Immature natural killer cell (primary cell): ENCODE data around the gene UST. TPM values are rescaled to one million over a fixed set of nuclear protein-coding genes. Genes with fewer than 3 reads are reported as not detected.
"Not testable (repeated sequence)": the region's sequence is repeated elsewhere in the genome, so short reads cannot be mapped to it uniquely, and the experiment has no call there.

Experiments
- DNase-seq, 3 donors: peaks; one replicate each; pipeline ENCODE4 v3.0.0; 2022; ENCODE audit warnings: mixed read lengths in 1 of 3
- H3K27ac Mint-ChIP-seq, 6 donors: one replicate each; pipeline ENCODE4 v1.8.0; 2020; ENCODE audit warnings: mixed read lengths in 6 of 6, mild to moderate bottlenecking in 5 of 6, inconsistent platforms in 4 of 6, moderate library complexity in 3 of 6
- H3K27me3 Mint-ChIP-seq, 3 donors: one replicate each; pipeline ENCODE4 v1.8.0; 2020 to 2021; ENCODE audit warnings: low read depth in 3 of 3, mild to moderate bottlenecking in 3 of 3, mixed read lengths in 3 of 3, moderate library complexity in 3 of 3, inconsistent platforms in 1 of 3
- H3K36me3 Mint-ChIP-seq, 3 donors: one replicate each; pipeline ENCODE4 v1.8.0; 2020; ENCODE audit warnings: mixed read lengths in 3 of 3, inconsistent platforms in 2 of 3, mild to moderate bottlenecking in 2 of 3
- H3K4me1 Mint-ChIP-seq, 2 donors: one replicate each; pipeline ENCODE4 v1.8.0; 2020; ENCODE audit warnings: inconsistent platforms in 2 of 2, mild to moderate bottlenecking in 2 of 2, mixed read lengths in 2 of 2, moderate library complexity in 1 of 2
- H3K4me3 Mint-ChIP-seq, 5 donors: one replicate each; pipeline ENCODE4 v1.8.0; 2020; ENCODE audit warnings: mild to moderate bottlenecking in 5 of 5, mixed read lengths in 5 of 5, inconsistent platforms in 3 of 5, moderate library complexity in 3 of 5
- H3K9me3 Mint-ChIP-seq, 6 donors: one replicate each; pipeline ENCODE4 v1.8.0; 2020; ENCODE audit warnings: mild to moderate bottlenecking in 6 of 6, mixed read lengths in 6 of 6, inconsistent platforms in 4 of 6, moderate library complexity in 3 of 6
- polyA plus RNA-seq, 3 donors: library from polyadenylated mRNA; unstranded; fragments of 300-500 nt; fragmentation: Illumina TruSeq; gene quantifications; one replicate each; pipeline ENCODE4 v1.2.3, GENCODE V29; 2021

UST gene
- polyA plus RNA-seq, 3 donors from 2014 or later = 3.7 to 6.9 (median 6.3) TPM

- Mint-ChIP-seq H3K9me3 (no peaks in the 10 kb centered on the region), H3K4me3 (peak overlapping the region; percentile 78 to 90 (median 85)), H3K36me3 (no peaks in the 10 kb centered on the region), H3K27ac (peak overlapping the region; percentile 90 to 99 (median 94)), H3K4me1 (peaks cover 76 to 80% of the 10 kb centered on the region in 2 donors), H3K27me3 (peaks cover 17 to 30% (median 20%) of the 10 kb centered on the region in 3 donors)
- no peak for DNase-seq
These were observed 15.4 kb downstream of the UST start for GRCh38 chr6:148762231-148762630.

DNA sequence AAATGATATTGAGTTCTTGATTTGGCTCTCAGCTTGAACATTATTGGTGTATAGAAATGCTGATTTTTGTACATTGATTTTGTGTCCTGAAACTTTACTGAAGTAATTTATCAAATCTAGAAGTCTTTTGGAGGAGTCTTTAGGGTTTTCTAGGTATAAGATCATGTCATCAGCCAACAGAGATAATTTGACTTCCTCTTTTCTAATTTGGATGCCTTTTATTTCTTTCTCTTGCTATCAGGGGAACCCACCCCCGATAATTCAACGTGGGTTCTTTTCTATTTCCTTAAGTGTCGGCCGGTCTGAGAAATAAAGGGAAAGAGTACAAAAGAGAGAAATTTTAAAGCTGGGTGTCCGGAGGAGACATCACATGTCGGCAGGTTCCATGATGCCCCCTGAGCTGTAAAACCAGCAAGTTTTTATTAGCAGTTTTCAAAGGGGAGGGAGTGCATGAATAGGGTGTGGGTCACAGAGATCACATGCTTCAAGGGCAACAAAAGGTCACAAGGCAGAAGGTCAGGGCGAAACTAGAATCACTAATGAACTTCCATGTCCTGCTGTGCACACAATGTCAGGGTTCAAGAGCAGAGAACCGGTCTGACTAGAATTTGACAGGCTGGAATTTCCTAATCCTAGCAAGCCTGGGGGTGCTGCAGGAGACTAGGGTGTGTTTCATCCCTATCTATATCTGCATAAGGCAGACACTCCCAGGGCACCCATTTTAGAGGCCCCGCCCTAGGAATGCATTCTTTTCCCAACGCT is 17.6 kb downstream of the UST start:
- not testable (repeated sequence) for DNase-seq, H3K36me3 Mint-ChIP-seq, H3K9me3 Mint-ChIP-seq, H3K4me3 Mint-ChIP-seq
- Mint-ChIP-seq H3K4me1 (peaks cover 63 to 66% of the 10 kb centered on the region in 2 donors), H3K27ac (peak overlapping the region in 1 of 6 donors; percentile 31), H3K27me3 (peaks cover 14 to 26% (median 17%) of the 10 kb centered on the region in 3 donors)

DNA sequence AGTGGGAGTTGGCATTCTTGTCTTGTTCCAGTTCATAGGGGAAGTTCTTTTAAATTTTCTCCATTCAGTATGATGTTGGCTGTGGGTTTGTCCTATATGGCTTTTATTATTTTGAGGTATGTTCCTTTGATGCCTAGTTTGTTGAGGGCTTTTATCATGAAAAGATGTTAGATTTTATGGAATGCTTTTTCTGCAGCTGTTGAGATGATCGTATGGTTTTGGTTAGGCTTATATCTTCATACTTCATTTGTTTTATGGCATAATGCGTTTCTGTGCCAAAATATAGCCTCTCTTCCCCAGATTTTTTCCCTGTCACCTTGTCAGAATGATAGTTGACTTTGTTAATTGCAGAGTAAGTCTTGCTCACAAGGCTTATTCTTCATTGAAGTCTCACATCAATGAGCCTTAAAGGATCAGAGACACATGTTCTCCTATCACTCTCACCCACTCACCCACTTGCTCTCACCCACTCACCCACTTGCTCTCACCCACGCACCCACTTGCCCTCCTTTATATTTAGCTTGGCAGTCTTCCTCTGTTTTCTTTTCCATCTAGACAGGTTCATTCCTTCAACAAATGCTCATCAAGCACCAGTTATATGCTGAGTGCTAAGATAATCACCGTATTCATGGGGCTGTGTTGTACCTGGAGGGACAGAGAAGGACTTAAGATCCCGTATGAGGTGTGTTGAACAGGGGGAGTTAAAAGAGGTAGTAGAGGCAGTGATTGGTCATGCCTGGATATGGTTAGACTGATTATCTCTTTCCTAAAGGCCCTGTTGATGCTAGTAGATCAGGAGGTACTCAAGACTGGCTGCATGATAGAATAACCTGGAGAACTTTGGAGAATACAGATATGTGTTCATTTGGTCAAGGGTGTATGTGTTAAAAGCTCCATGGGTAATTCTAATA is 19.3 kb downstream of the UST start:
- Mint-ChIP-seq H3K4me1 (peaks cover 63 to 66% of the 10 kb centered on the region in 2 donors), H3K27ac (peak overlapping the region in 1 of 6 donors; percentile 4), H3K27me3 (peaks cover 7 to 10% (median 7%) of the 10 kb centered on the region in 3 donors), H3K9me3 (no peaks in the 10 kb centered on the region), H3K4me3 (peak overlapping the region in 1 of 5 donors; percentile 1), H3K36me3 (no peaks in the 10 kb centered on the region)
- DNase-seq = no peak

DNA sequence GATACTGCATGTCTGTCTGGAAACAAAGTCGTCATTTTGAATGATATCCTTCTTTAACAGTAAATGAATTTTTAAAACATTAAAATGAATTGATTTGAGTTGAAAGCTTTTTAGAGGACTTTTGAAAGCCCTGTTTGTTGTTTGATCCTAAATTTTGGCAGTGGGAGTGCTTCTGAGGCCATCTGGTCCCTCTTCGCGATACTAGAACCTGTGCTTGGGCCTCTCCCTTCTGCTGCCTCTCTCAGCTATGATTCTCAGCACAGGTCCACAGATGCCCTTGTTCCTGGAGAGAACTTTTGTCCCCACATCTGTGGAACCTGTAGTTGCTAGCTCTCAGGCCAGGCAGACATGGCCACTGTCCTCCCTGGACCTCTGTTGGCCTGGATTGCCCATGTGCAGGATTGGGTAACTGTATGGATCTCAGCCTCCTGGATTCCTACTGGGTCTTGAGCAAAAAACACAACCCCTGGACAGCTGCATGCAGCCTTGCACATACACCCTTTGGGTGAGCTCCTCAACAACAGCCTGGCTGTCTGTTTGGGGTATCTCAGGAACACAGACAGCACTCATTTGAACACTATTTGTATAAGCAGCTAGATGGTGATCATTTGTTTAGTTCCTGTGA is 21.9 kb downstream of the UST start:
- Mint-ChIP-seq H3K9me3 (no peaks in the 10 kb centered on the region), H3K27me3 (peaks cover 0 to 4% (median 2%) of the 10 kb centered on the region in 3 donors), H3K27ac (no peak overlapping the region), H3K36me3 (no peaks in the 10 kb centered on the region), H3K4me3 (no peak overlapping the region), H3K4me1 (peaks cover 55 to 57% of the 10 kb centered on the region in 2 donors)
- DNase-seq = no peak

GRCh38 chr6:148769304-148769968 is 22.6 kb downstream of the UST start:
- no peak for DNase-seq
- H3K4me3 Mint-ChIP-seq = no peak overlapping the region
- H3K4me1 Mint-ChIP-seq = peaks cover 51 to 57% of the 10 kb centered on the region in 2 donors
- no peaks in the 10 kb centered on the region for H3K36me3 Mint-ChIP-seq
- H3K9me3 Mint-ChIP-seq = no peaks in the 10 kb centered on the region
- H3K27ac Mint-ChIP-seq = peak overlapping the region in 1 of 6 donors; percentile 61
- peaks cover 0 to 4% (median 1%) of the 10 kb centered on the region in 3 donors for H3K27me3 Mint-ChIP-seq

DNA sequence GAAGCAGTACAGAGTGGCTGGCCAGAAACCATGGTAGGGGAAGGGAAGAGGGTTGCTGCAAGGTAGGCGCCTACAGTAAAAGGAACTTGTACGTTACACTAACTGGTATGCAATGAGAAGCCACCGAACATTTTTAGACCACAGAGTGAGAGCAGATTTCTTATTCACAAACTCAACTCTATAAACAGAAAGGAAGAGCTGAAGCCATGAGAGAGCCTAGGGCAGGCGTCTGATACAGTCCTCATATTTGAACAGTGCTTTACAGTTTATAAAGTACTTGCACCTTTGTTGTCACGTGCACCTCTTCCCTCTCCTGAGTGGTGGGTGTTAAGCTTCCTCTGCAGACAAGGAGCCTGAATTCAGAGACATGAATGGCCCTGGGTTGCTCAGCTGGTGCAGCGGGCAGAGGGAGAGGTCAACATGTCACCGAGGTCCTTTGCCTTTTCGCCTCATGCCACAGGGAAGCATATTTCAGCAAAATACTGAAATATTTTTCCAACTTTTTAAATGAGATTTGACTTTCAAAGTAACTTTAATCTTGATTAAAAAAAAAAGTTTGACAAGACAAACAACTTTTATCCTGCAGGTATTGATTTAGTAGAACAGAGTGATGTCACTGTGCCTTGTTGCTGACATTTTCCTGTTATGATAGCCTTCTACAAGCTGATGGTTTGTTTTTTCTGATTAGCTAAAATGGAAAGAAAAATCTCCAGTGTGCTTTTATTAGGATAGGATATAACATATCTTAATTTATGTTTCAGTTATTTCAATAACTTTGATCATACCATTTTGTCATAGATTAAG is 23.8 kb downstream of the UST start:
- Mint-ChIP-seq H3K4me3 (peak overlapping the region; percentile 51 to 77 (median 69)), H3K36me3 (no peaks in the 10 kb centered on the region), H3K27ac (peak overlapping the region in 5 of 6 donors; percentile 21 to 77 (median 61)), H3K4me1 (peaks cover 51 to 58% of the 10 kb centered on the region in 2 donors), H3K9me3 (no peaks in the 10 kb centered on the region), H3K27me3 (peaks cover 0 to 4% (median 1%) of the 10 kb centered on the region in 3 donors)
- DNase-seq = no peak

DNA sequence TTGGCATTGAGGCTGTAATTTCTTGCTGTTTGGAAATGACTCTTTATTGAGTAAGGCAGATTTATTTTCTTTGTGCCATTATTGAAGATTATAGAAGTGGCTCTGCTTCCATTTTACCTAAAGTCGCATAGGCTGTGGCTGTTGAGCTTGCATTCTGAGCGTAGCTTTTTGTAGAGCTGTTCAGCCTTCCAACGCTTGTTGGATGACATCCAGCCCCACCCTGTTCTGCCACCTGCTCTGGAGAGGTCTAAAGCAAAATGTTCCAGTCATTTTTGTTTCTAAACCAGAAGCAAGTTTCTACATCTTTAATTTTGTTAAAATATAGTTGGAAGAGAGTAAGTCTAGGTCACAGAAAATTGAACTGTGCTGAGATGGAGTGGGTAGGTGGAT is 24.4 kb downstream of the UST start:
- H3K27me3 Mint-ChIP-seq = peaks cover 0 to 4% (median 1%) of the 10 kb centered on the region in 3 donors
- H3K4me1 Mint-ChIP-seq = peaks cover 48 to 56% of the 10 kb centered on the region in 2 donors
- no peak for DNase-seq
- peak overlapping the region in 4 of 5 donors; percentile 22 to 69 (median 51) for H3K4me3 Mint-ChIP-seq
- H3K9me3 Mint-ChIP-seq = no peaks in the 10 kb centered on the region
- no peaks in the 10 kb centered on the region for H3K36me3 Mint-ChIP-seq
- peak overlapping the region in 3 of 6 donors; percentile 21 to 61 (median 49) for H3K27ac Mint-ChIP-seq

- Mint-ChIP-seq H3K36me3 (no peaks in the 10 kb centered on the region), H3K27ac (peak overlapping the region in 4 of 6 donors; percentile 2 to 75 (median 29)), H3K4me3 (peak overlapping the region; percentile 21 to 69 (median 48)), H3K9me3 (no peaks in the 10 kb centered on the region), H3K27me3 (peaks cover 2 to 4% (median 2%) of the 10 kb centered on the region in 3 donors), H3K4me1 (peaks cover 52 to 58% of the 10 kb centered on the region in 2 donors)
- peak in 1 of 3 donors; percentile 14 for DNase-seq
These were observed 25.2 kb downstream of the UST start for GRCh38 chr6:148771896-148772554.

GRCh38 chr6:148775161-148775560 is 28.3 kb downstream of the UST start:
- peak overlapping the region in 1 of 6 donors; percentile 1 for H3K27ac Mint-ChIP-seq
- peaks cover 2 to 4% (median 3%) of the 10 kb centered on the region in 3 donors for H3K27me3 Mint-ChIP-seq
- no peaks in the 10 kb centered on the region for H3K36me3 Mint-ChIP-seq
- peaks cover 46 to 47% of the 10 kb centered on the region in 2 donors for H3K4me1 Mint-ChIP-seq
- no peaks in the 10 kb centered on the region for H3K9me3 Mint-ChIP-seq
- DNase-seq = no peak
- H3K4me3 Mint-ChIP-seq = no peak overlapping the region

DNA sequence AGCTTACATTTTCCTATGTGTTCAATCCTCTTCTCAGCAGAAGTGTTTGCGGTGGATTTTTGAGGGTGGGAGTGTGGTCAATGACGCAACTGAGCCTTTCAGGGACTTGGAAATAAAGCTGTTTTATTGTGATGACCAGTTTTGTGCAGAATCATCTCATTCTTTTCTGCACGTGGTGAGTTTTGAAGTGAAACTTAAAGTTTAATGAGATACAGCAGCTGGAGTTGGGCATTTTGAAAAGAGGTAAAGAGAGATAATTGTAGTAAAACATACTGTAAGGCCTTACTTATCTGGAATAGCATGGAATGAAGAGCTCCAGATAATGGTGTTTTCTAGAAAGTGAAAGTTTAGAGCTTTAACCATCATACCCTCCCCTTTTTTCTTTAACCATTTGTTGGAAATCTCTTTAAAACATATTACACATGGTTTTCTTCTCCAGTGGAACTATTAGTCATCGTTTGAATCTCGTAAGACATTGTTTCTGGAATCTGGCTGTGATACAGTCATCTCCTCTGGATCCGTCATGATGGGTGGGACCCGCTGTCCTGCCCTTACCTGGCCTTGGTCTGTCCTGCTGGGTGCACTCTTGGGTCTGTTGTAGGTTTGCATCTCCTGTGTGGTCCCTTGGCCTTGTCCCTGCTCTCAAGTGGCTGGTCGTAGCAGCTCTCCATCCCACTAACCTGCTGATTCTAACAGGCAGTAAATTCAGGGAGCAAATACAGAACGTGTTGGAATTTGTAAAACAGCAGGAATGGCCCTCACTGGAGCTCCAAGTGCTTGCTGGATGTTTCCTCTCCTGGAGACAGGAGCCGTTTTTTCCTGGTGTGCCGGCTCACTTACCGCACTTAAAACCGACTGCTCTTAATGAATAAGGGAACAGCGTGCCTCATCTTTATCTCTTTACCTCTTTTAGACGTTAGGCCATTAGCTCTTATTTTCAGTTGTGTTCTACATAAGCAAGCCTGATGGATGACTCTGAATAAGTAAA is 29.8 kb downstream of the UST start:
- Mint-ChIP-seq H3K4me3 (peak overlapping the region; percentile 19 to 75 (median 59)), H3K36me3 (no peaks in the 10 kb centered on the region), H3K27ac (peak overlapping the region; percentile 51 to 81 (median 68)), H3K27me3 (peaks cover 2 to 5% (median 2%) of the 10 kb centered on the region in 3 donors), H3K9me3 (no peaks in the 10 kb centered on the region), H3K4me1 (peaks cover 43 to 44% of the 10 kb centered on the region in 2 donors)
- DNase-seq = peak in 1 of 3 donors; percentile 33

DNA sequence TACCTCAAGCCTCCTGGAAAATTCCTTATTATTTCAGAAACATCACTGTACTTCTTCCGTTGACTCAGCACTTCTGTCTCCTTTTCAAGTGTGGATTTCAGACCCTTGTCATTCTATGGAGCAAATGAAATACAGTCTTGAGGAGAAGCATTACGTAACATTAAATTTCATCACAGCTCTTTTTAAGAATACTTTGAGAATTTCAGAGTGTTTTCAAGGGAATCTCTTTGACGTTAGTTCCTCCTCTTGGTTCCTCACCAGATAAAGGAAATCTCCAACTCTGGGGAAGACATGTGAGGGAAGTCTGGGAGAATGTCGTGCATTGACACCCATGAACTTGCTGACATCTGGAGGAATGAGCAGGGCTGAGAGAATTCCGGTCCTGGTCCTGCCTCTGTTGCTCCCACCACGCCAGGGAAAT is 32.3 kb downstream of the UST start:
- peaks cover 42 to 47% of the 10 kb centered on the region in 2 donors for H3K4me1 Mint-ChIP-seq
- H3K27me3 Mint-ChIP-seq = peaks cover 2 to 4% (median 2%) of the 10 kb centered on the region in 3 donors
- no peaks in the 10 kb centered on the region for H3K36me3 Mint-ChIP-seq
- no peaks in the 10 kb centered on the region for H3K9me3 Mint-ChIP-seq
- DNase-seq = no peak
- H3K27ac Mint-ChIP-seq = peak overlapping the region in 2 of 6 donors; percentile 17 to 69
- no peak overlapping the region for H3K4me3 Mint-ChIP-seq
